H1 (cell line): Measurements from ENCODE around the gene KRT24. TPM values are rescaled to one million over a fixed set of nuclear protein-coding genes. Genes with fewer than 3 reads are reported as not detected.
A peak's percentile ranks its signal among the peaks of the same experiment; 100 is the strongest.

ENCODE experiments used
- CTCF ChIA-PET: fragments of 300-600 bp; sonication (Branson Sonifier 250); formaldehyde crosslinking; loops from one replicate; lab custom pipeline; 2021; ENCODE audit not compliant: partially characterized antibody; lab: Charles Lee
- POLR2A ChIA-PET: fragments of 300-600 bp; sonication (Branson Sonifier 250); formaldehyde crosslinking; loops from one replicate; lab custom pipeline; 2021; ENCODE audit warnings: inconsistent platforms; ENCODE audit not compliant: partially characterized antibody; lab: Charles Lee
- DNase-seq, 2 experiments: peaks; one replicate each; pipeline versions ENCODE4 v3.0.0 to v3.0.0-alpha.2; 2010 to 2022; ENCODE audit warnings: low spot score in 2 of 2, low read depth in 1 of 2, mixed read lengths in 1 of 2
- FAIRE-seq: peaks from 2 replicates; lab custom pipeline; 2011; peaks lifted over from hg19 to GRCh38; lab: Jason Lieb, UNC
- H2AFZ ChIP-seq: 2 replicates; pipeline ENCODE4 v1.8.1; 2012; ENCODE audit warnings: low read length, inconsistent platforms
- H2AK5ac ChIP-seq: 2 replicates; pipeline ENCODE4 v1.6.1; 2013; ENCODE audit warnings: low read depth, low read length
- H2BK120ac ChIP-seq: replicated peaks from 2 replicates; pipeline ENCODE3; 2013; ENCODE audit warnings: low read depth, low read length, inconsistent platforms
- H2BK12ac ChIP-seq: 2 replicates; pipeline ENCODE4 v1.6.1; 2013; ENCODE audit warnings: low read depth, low read length
- H2BK15ac ChIP-seq: 2 replicates; pipeline ENCODE4 v1.6.1; 2013; ENCODE audit warnings: low read length
- H2BK20ac ChIP-seq: 2 replicates; pipeline ENCODE4 v1.6.1; 2013; ENCODE audit warnings: low read length
- H2BK5ac ChIP-seq: 2 replicates; pipeline ENCODE4 v1.6.1; 2013; ENCODE audit warnings: low read depth, low read length
- H3K14ac ChIP-seq: 2 replicates; pipeline ENCODE4 v1.6.1; 2013; ENCODE audit warnings: inconsistent platforms; ENCODE audit not compliant: insufficient read length
- H3K18ac ChIP-seq: 2 replicates; pipeline ENCODE4 v1.6.1; 2013; ENCODE audit warnings: low read length; ENCODE audit errors: extremely low read depth
- H3K23ac ChIP-seq: 2 replicates; pipeline ENCODE4 v1.6.1; 2013; ENCODE audit warnings: inconsistent platforms; ENCODE audit not compliant: insufficient read length
- H3K23me2 ChIP-seq: 2 replicates; pipeline ENCODE4 v1.6.1; 2013; ENCODE audit warnings: low read depth, low read length
- H3K27ac ChIP-seq: 2 replicates; pipeline ENCODE4 v1.6.1; 2011; ENCODE audit warnings: low read depth, low read length, inconsistent platforms
- H3K27me3 ChIP-seq, 4 experiments: replicated peaks in 1 of 4; 1 replicate in 1 of 4; 2 replicates in 3 of 4; pipeline versions ENCODE4 v1.6.1 to v1.8.1; 2011 to 2013; ENCODE audit warnings: low read length in 3 of 4, mild to moderate bottlenecking in 3 of 4, inconsistent platforms in 2 of 4, mixed read lengths in 2 of 4, moderate library complexity in 1 of 4; ENCODE audit not compliant: control insufficient read depth in 3 of 4, insufficient read depth in 3 of 4; ENCODE audit errors: extremely low read depth in 1 of 4
- H3K36me3 ChIP-seq, 4 experiments: 2 replicates each; pipeline versions ENCODE4 v1.6.1 to v1.8.1; 2011 to 2013; ENCODE audit warnings: mild to moderate bottlenecking in 4 of 4, low read length in 3 of 4, moderate library complexity in 2 of 4, control low read depth in 1 of 4, inconsistent platforms in 1 of 4; ENCODE audit not compliant: insufficient read depth in 4 of 4, control insufficient read depth in 2 of 4
- H3K4ac ChIP-seq: replicated peaks from 2 replicates; pipeline ENCODE3; 2013; ENCODE audit warnings: low read length, low read depth, mixed read lengths, inconsistent platforms; ENCODE audit not compliant: insufficient read length
- H3K4me1 ChIP-seq, 4 experiments: replicated peaks in 1 of 4; 1 replicate in 1 of 4; 2 replicates in 3 of 4; pipeline versions ENCODE4 v1.6.1 to v1.8.1; 2011 to 2013; ENCODE audit warnings: low read length in 3 of 4, inconsistent platforms in 2 of 4, mixed read lengths in 1 of 4; ENCODE audit not compliant: insufficient read depth in 4 of 4, control insufficient read depth in 3 of 4
- H3K4me2 ChIP-seq, 2 experiments: 2 replicates each; pipeline versions ENCODE4 v1.6.1 to v1.8.1; 2011 to 2013; ENCODE audit warnings: low read depth in 2 of 2, low read length in 2 of 2, control low read depth in 1 of 2, inconsistent platforms in 1 of 2, mild to moderate bottlenecking in 1 of 2; ENCODE audit not compliant: insufficient read depth in 1 of 2
- H3K4me3 ChIP-seq, 4 experiments: fragments of 200-600, 300-600 bp in 1 of 4; sonication (generic), shearing (Covaris generic), sonication (Bioruptor Twin) in 1 of 4; 2 replicates each; pipeline versions ENCODE4 v1.5.1 to v1.8.1; 2011 to 2016; ENCODE audit warnings: low read length in 4 of 4, low read depth in 3 of 4, control low read depth in 2 of 4, inconsistent platforms in 2 of 4, mild to moderate bottlenecking in 2 of 4, mixed read lengths in 1 of 4, moderate library complexity in 1 of 4; ENCODE audit not compliant: insufficient read depth in 2 of 4; ENCODE audit errors: extremely low read depth in 1 of 4
- H3K56ac ChIP-seq: replicated peaks from 2 replicates; pipeline ENCODE3; 2013; ENCODE audit warnings: low read depth, mild to moderate bottlenecking, mixed read lengths, low read length, inconsistent platforms; ENCODE audit not compliant: insufficient read length
- H3K79me1 ChIP-seq: 2 replicates; pipeline ENCODE4 v1.6.1; 2013; ENCODE audit warnings: low read depth, low read length, control low read depth
- H3K79me2 ChIP-seq, 2 experiments: 2 replicates each; pipeline versions ENCODE4 v1.6.1 to v1.8.1; 2012 to 2013; ENCODE audit warnings: low read length in 2 of 2, mild to moderate bottlenecking in 2 of 2, inconsistent platforms in 1 of 2; ENCODE audit not compliant: insufficient read depth in 2 of 2, control insufficient read depth in 1 of 2
- H3K9ac ChIP-seq, 4 experiments: replicated peaks in 1 of 4; 1 replicate in 1 of 4; 2 replicates in 3 of 4; pipeline versions ENCODE4 v1.6.1 to v1.8.1; 2011 to 2013; ENCODE audit warnings: low read depth in 3 of 4, low read length in 3 of 4, control low read depth in 2 of 4, mild to moderate bottlenecking in 2 of 4, moderate library complexity in 2 of 4, inconsistent platforms in 1 of 4; ENCODE audit errors: extremely low read depth in 1 of 4
- H3K9me3 ChIP-seq, 2 experiments: 2 replicates each; pipeline versions ENCODE4 v1.6.1 to v1.8.1; 2012 to 2013; ENCODE audit warnings: mild to moderate bottlenecking in 2 of 2, moderate library complexity in 2 of 2, control low read depth in 1 of 2, inconsistent platforms in 1 of 2, low read depth in 1 of 2, low read length in 1 of 2, mixed read lengths in 1 of 2; ENCODE audit not compliant: insufficient read depth in 2 of 2
- H4K20me1 ChIP-seq, 2 experiments: replicated peaks in 1 of 2; 2 replicates each; pipeline versions ENCODE3 to v1.8.1; 2011 to 2013; ENCODE audit warnings: inconsistent platforms in 2 of 2, low read length in 2 of 2, mild to moderate bottlenecking in 1 of 2; ENCODE audit not compliant: insufficient read depth in 2 of 2, control insufficient read depth in 1 of 2
- H4K5ac ChIP-seq: 2 replicates; pipeline ENCODE4 v1.6.1; 2013; ENCODE audit warnings: low read length, low read depth, mixed read lengths, inconsistent platforms; ENCODE audit not compliant: insufficient read length
- H4K8ac ChIP-seq: 2 replicates; pipeline ENCODE4 v1.8.0; 2013; ENCODE audit warnings: mild to moderate bottlenecking, moderate library complexity, low read length, inconsistent platforms; ENCODE audit not compliant: insufficient read depth; ENCODE audit errors: extremely low read depth
- H4K91ac ChIP-seq: replicated peaks from 2 replicates; pipeline ENCODE3; 2013; ENCODE audit warnings: low read length, mixed read lengths, inconsistent platforms; ENCODE audit not compliant: insufficient read length
- CREB1 ChIP-seq: IDR thresholded peaks from 2 replicates; pipeline ENCODE4 v1.6.1; 2012; ENCODE audit warnings: inconsistent platforms
- CTCF ChIP-seq, 3 experiments: IDR thresholded peaks; 1 replicate in 2 of 3; 2 replicates in 1 of 3; pipeline versions ENCODE4 v1.5.1 to v1.6.1; 2011; ENCODE audit warnings: low read length in 3 of 3, mild to moderate bottlenecking in 3 of 3, inconsistent platforms in 2 of 3, low read depth in 1 of 3, moderate library complexity in 1 of 3; ENCODE audit not compliant: insufficient read depth in 1 of 3; ENCODE audit errors: control extremely low read depth in 1 of 3
- HDAC2 ChIP-seq, 2 experiments: fragments of 300-600 bp in 1 of 2; sonication (generic) in 1 of 2; IDR thresholded peaks; 2 replicates each; pipeline ENCODE4 v1.6.1; 2011 to 2012; ENCODE audit warnings: low read depth in 2 of 2, low read length in 2 of 2, mild to moderate bottlenecking in 2 of 2, moderate library complexity in 2 of 2, borderline replicate concordance in 1 of 2, inconsistent platforms in 1 of 2
- JUND ChIP-seq: IDR thresholded peaks from 2 replicates; pipeline ENCODE4 v1.6.1; 2011; ENCODE audit warnings: mild to moderate bottlenecking, improper control_type of control experiment, low read length
- NRF1 ChIP-seq: IDR thresholded peaks from 2 replicates; pipeline ENCODE4 v1.6.1; 2011; ENCODE audit warnings: mild to moderate bottlenecking, low read depth, low read length, improper control_type of control experiment
- RAD21 ChIP-seq, 2 experiments: IDR thresholded peaks in 1 of 2; conservative IDR thresholded peaks in 1 of 2; 2 replicates each; pipeline ENCODE4 v1.6.1; 2011; ENCODE audit warnings: low read depth in 2 of 2, low read length in 2 of 2, improper control_type of control experiment in 1 of 2, inconsistent platforms in 1 of 2, mild to moderate bottlenecking in 1 of 2, moderate library complexity in 1 of 2
- RFX5 ChIP-seq: IDR thresholded peaks from 2 replicates; pipeline ENCODE4 v1.6.1; 2011; ENCODE audit warnings: low read depth, low read length, improper control_type of control experiment, borderline replicate concordance
- SAP30 ChIP-seq: fragments of 300-600 bp; sonication (generic); IDR thresholded peaks from 2 replicates; pipeline ENCODE4 v1.7.1; 2012; ENCODE audit warnings: low read length, moderate library complexity, mild to moderate bottlenecking, inconsistent platforms; ENCODE audit not compliant: insufficient read depth, insufficient replicate concordance
- SP1 ChIP-seq: IDR thresholded peaks from 2 replicates; pipeline ENCODE4 v1.6.1; 2011; ENCODE audit warnings: low read depth, low read length
- SP2 ChIP-seq: IDR thresholded peaks from 2 replicates; pipeline ENCODE4 v1.6.1; 2012; ENCODE audit warnings: mild to moderate bottlenecking, low read length, inconsistent platforms
- SUZ12 ChIP-seq: fragments of 200-600 bp; sonication (generic); IDR thresholded peaks from 2 replicates; pipeline ENCODE4 v1.6.1; 2012; ENCODE audit warnings: mild to moderate bottlenecking, inconsistent platforms, low read length, moderate library complexity, mixed read lengths
- WGBS, 2 experiments: shearing (Covaris generic) in 1 of 2; methylation state at CpG; one replicate each; pipeline versions ENCODE4 v1.1.6 to v1.1.7; 2013 to 2015; ENCODE audit warnings: low lambda C conversion rate in 2 of 2, mixed read lengths in 2 of 2, inconsistent platforms in 1 of 2, low coverage in 1 of 2, missing lambda C conversion rate in 1 of 2; ENCODE audit not compliant: insufficient replicate concordance in 2 of 2, insufficient coverage in 1 of 2, insufficient read length in 1 of 2; ENCODE audit errors: extremely low coverage in 1 of 2, missing lambda C conversion rate in 1 of 2; 5-methylcytosine and 5-hydroxymethylcytosine counted together
- polyA plus RNA-seq, 7 experiments: library from polyadenylated mRNA; depleted of rRNA in 3 of 7; stranded (reverse) in 5 of 7; unstranded in 2 of 7; fragments of >200 nt in 5 of 7; fragments of 200-250 nt in 2 of 7; gene quantifications; 1 replicate in 5 of 7; 2 replicates in 1 of 7; 4 replicates in 1 of 7; pipeline versions ENCODE4 v1.2.1 to v1.2.3, GENCODE V29; 2011 to 2013; ENCODE audit warnings: missing spikeins in 2 of 7, mixed read lengths in 2 of 7
- total RNA-seq: library from RNA; stranded (reverse); fragmentation: NEBNext Ultra II Directional; extraction: Animal tissue kit (Norgen Biotek cat#: 25700); gene quantifications from 2 replicates; pipeline ENCODE4 v1.2.1, GENCODE V29; 2021

Gene KRT24
- total and polyA plus RNA-seq, 2 of the 8 experiments (the other 6 are each of a cell fraction or from before 2014, with no cell fraction given) = not detected

- no peak overlapping the region for H2AFZ ChIP-seq
- no peaks in the 10 kb centered on the region for H4K20me1 ChIP-seq
- H4K91ac ChIP-seq = no peak overlapping the region
- DNase-seq (no peak), FAIRE-seq (peak; percentile 76)
- H3K4me3 ChIP-seq = no peak overlapping the region
- no peak overlapping the region for H2BK20ac ChIP-seq
- no peak overlapping the region for H2BK5ac ChIP-seq
- no peak overlapping the region for H3K27ac ChIP-seq
- H4K5ac ChIP-seq = no peak overlapping the region
- H3K4me1 ChIP-seq = peaks cover 0 to 5% (median 2%) of the 10 kb centered on the region in 4 experiments; a peak in 4 of 7 replicates
- no peaks in the 10 kb centered on the region for H3K79me1 ChIP-seq
- H3K4ac ChIP-seq = no peak overlapping the region
- no peak overlapping the region for H3K14ac ChIP-seq
- H3K4me2 ChIP-seq = no peak overlapping the region
- no peak overlapping the region for H3K9ac ChIP-seq
- ChIA-PET POLR2A (interaction anchor here (1.4 kb wide), 1 partner anchor 29 kb away, joined by 5 read pairs; the partner anchor contains the start of gene SMARCE1), CTCF (interaction anchor here (1.3 kb wide), 1 partner anchor 50 kb away, joined by 3 read pairs; no protein-coding TSS in a partner anchor)
- 90% methylated on average over 4 of the region's 4 CpGs; no CpG with 5 or more reads in 1 of the 2 experiments for WGBS, 2 experiments
- H3K23ac ChIP-seq = no peak overlapping the region
- H3K23me2 ChIP-seq = no peaks in the 10 kb centered on the region
- no peak overlapping the region for H2BK120ac ChIP-seq
- no peak overlapping the region for H2AK5ac ChIP-seq
- no peaks in the 10 kb centered on the region for H3K9me3 ChIP-seq
- H4K8ac ChIP-seq = no peak overlapping the region
- H2BK12ac ChIP-seq = no peak overlapping the region
- no peaks in the 10 kb centered on the region for H3K27me3 ChIP-seq
- H3K36me3 ChIP-seq = no peaks in the 10 kb centered on the region
- no peak overlapping the region for H2BK15ac ChIP-seq
- H3K79me2 ChIP-seq = no peaks in the 10 kb centered on the region
- no peak overlapping the region for H3K18ac ChIP-seq
- no peak overlapping the region for H3K56ac ChIP-seq
- TF ChIP-seq NRF1 (no peak), CREB1 (no peak), RAD21 (IDR thresholded peaks at IDR 0.05 in 1 of 2, conservative IDR thresholded peaks at IDR 0.05 in 1 of 2; ENCODE audit: low read depth in 2 of 2, low read length in 2 of 2) (no peak), HDAC2 (IDR thresholded peaks at IDR 0.05; ENCODE audit: borderline replicate concordance in 1 of 2, low read depth in 2 of 2, low read length in 2 of 2) (no peak), RFX5 (no peak), SAP30 (no peak), SP2 (no peak), SP1 (no peak), JUND (no peak), CTCF (IDR thresholded peaks at IDR 0.05; ENCODE audit: control extremely low read depth in 1 of 3, insufficient read depth in 1 of 3, low read depth in 1 of 3, low read length in 3 of 3) (no peak), SUZ12 (no peak)
Observed at GRCh38 chr17:40675905-40676304, 27.6 kb downstream of the KRT24 start.
